ENCODE results near the gene MEIS3.

DNA sequence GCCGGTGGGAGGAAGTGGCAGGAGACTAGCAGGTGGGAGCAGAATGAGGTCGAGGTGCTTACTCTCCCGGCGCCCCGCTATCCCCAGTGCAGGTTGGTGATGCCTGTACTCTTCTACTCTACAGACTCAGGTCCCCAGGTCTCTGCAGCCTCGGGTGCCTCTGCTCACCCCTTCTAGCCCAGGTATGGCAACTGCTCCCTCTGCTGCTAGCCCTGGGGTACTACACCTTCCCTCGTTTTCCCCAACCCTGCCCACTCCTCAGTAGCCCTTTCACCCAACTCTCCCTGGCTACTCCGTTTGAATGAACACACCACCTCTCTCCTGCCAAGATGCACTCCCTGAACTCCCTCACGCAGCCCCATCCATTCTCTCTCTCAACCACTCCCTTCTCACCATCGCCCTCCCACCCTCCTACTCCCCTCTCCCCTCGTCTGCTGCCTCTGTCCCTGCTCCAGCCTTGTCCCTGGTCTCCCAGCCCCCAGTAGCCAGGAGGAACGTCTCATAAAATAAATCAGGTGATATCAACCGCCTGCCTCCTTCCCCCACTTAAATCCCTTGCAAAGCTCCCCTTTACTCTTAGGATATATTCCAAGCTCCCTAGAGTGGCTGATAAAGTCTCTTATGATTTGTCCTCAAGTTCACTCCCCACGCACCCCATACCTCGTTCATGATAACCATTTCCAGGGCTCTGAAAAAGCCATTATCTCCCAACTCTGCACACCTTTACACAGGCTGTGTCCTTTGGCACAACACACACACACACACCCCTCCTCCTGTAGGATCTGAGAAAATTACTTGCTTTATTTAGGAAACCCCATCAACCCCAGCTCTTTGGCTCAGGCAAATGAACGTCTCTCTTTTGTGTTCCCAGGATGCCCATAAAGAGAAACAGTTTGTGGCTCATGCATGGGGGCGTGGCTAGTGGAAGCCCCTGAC is 8.2 kb upstream of the MEIS3 start:
- TF ChIP-seq, protein P1, sequence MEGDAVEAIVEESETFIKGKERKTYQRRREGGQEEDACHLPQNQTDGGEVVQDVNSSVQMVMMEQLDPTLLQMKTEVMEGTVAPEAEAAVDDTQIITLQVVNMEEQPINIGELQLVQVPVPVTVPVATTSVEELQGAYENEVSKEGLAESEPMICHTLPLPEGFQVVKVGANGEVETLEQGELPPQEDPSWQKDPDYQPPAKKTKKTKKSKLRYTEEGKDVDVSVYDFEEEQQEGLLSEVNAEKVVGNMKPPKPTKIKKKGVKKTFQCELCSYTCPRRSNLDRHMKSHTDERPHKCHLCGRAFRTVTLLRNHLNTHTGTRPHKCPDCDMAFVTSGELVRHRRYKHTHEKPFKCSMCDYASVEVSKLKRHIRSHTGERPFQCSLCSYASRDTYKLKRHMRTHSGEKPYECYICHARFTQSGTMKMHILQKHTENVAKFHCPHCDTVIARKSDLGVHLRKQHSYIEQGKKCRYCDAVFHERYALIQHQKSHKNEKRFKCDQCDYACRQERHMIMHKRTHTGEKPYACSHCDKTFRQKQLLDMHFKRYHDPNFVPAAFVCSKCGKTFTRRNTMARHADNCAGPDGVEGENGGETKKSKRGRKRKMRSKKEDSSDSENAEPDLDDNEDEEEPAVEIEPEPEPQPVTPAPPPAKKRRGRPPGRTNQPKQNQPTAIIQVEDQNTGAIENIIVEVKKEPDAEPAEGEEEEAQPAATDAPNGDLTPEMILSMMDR (IDR thresholded peaks at IDR 0.05) = peak; percentile 57 to 82 (median 73)
- no peak for TF ChIP-seq POLR2A (IDR thresholded peaks at IDR 0.05)

All from prostate gland (tissue), 2 donors.